Neural cell (in vitro differentiated cells): ENCODE measurements around the gene ANXA2.

ENCODE experiments used
- CTCF ChIP-seq: fragments of 450-650 bp; IDR thresholded peaks from 2 replicates; pipeline ENCODE4 v1.5.1; 2014; ENCODE audit warnings: antibody characterized with exemption, mild to moderate bottlenecking, moderate library complexity; ENCODE audit not compliant: poor library complexity, severe bottlenecking
- EP300 ChIP-seq: fragments of 450-650 bp; conservative IDR thresholded peaks from 2 replicates; pipeline ENCODE4 v1.6.1; 2014; ENCODE audit warnings: antibody characterized with exemption, mild to moderate bottlenecking, moderate library complexity; ENCODE audit not compliant: poor library complexity, severe bottlenecking
- SMC3 ChIP-seq: fragments of 450-650 bp; conservative IDR thresholded peaks from 2 replicates; pipeline ENCODE4 v1.6.1; 2014; ENCODE audit warnings: antibody characterized with exemption, mild to moderate bottlenecking, moderate library complexity; ENCODE audit not compliant: poor library complexity

GRCh38 chr15:60346077-60346476, 51.7 kb downstream of the ANXA2 start:
- TF ChIP-seq EP300 (no peak), CTCF (no peak), SMC3 (no peak)
